ENCODE measurements around the gene UBASH3B. TPM values are rescaled to one million over a fixed set of nuclear protein-coding genes. Genes with fewer than 3 reads are reported as not detected.

Gene UBASH3B
- total RNA-seq, 1 experiment from 2014 or later: 8.0 TPM

- TF ChIP-seq, protein P1, sequence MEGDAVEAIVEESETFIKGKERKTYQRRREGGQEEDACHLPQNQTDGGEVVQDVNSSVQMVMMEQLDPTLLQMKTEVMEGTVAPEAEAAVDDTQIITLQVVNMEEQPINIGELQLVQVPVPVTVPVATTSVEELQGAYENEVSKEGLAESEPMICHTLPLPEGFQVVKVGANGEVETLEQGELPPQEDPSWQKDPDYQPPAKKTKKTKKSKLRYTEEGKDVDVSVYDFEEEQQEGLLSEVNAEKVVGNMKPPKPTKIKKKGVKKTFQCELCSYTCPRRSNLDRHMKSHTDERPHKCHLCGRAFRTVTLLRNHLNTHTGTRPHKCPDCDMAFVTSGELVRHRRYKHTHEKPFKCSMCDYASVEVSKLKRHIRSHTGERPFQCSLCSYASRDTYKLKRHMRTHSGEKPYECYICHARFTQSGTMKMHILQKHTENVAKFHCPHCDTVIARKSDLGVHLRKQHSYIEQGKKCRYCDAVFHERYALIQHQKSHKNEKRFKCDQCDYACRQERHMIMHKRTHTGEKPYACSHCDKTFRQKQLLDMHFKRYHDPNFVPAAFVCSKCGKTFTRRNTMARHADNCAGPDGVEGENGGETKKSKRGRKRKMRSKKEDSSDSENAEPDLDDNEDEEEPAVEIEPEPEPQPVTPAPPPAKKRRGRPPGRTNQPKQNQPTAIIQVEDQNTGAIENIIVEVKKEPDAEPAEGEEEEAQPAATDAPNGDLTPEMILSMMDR (conservative IDR thresholded peaks at IDR 0.05): no peak
- Mint-ChIP-seq H3K4me3 (no peak overlapping the region), H3K4me1 (peaks cover 9 to 12% of the 10 kb centered on the region in 2 experiments; a peak in 3 of 4 replicates), H3K27ac (peak overlapping the region in 2 of 3 experiments; percentile 24 to 42; a peak in 1 of 7 replicates), H3K27me3 (ENCODE audit: low read depth) (no peaks in the 10 kb centered on the region), H3K36me3 (ENCODE audit: insufficient read depth in 1 of 3, low read depth in 3 of 3) (no peaks in the 10 kb centered on the region; a peak in 1 of 7 replicates), H3K9me3 (no peaks in the 10 kb centered on the region)
- no peak overlapping the region for H2AFZ ChIP-seq (ENCODE audit: low read length)
- no peak overlapping the region for H2BK15ac ChIP-seq (ENCODE audit: low read depth, low read length)
- no peak overlapping the region for H2BK5ac ChIP-seq (ENCODE audit: insufficient read length, low read length)
- H3K79me2 ChIP-seq (ENCODE audit: insufficient read depth, low read length): no peaks in the 10 kb centered on the region
- H2AK5ac ChIP-seq (ENCODE audit: insufficient read length, low read length): no peak overlapping the region
- H3K79me1 ChIP-seq (ENCODE audit: insufficient read depth, low read depth, low read length, poor library complexity, severe bottlenecking): no peaks in the 10 kb centered on the region
- no peak overlapping the region for H3K27ac ChIP-seq (ENCODE audit: insufficient read length, low read depth, low read length)
- H2BK120ac ChIP-seq (ENCODE audit: low read depth, low read length, poor library complexity, severe bottlenecking): no peak overlapping the region
- no peaks in the 10 kb centered on the region for H3K23me2 ChIP-seq (ENCODE audit: insufficient read length, low read depth, low read length, poor library complexity, severe bottlenecking)
- no peak overlapping the region for H3T11ph ChIP-seq (ENCODE audit: low read length)
- H4K8ac ChIP-seq (replicated peaks; ENCODE audit: insufficient read length, low read depth, low read length): no peak overlapping the region
- H3K27me3 ChIP-seq (ENCODE audit: insufficient read depth, low read length): no peaks in the 10 kb centered on the region
- H3K14ac ChIP-seq (ENCODE audit: insufficient read depth, low read length): no peak overlapping the region
- H3K4ac ChIP-seq (ENCODE audit: low read depth, low read length): no peak overlapping the region
- H3K23ac ChIP-seq (ENCODE audit: insufficient read length, low read depth, low read length): no peak overlapping the region
- no peak overlapping the region for H3K4me2 ChIP-seq (ENCODE audit: insufficient read depth, insufficient read length, low read length)
- no peak overlapping the region for H3K18ac ChIP-seq (ENCODE audit: insufficient read length, low read depth, low read length)
- no peak overlapping the region for H2BK12ac ChIP-seq (ENCODE audit: insufficient read length, low read depth, low read length)
- no peak overlapping the region for H3K9ac ChIP-seq (ENCODE audit: extremely low read depth, insufficient read length, low read length)
- H2BK20ac ChIP-seq (ENCODE audit: low read depth, low read length, poor library complexity, severe bottlenecking): no peak overlapping the region
- H3K9me3 ChIP-seq (ENCODE audit: control insufficient read depth, low read depth, low read length): no peaks in the 10 kb centered on the region
- no peak overlapping the region for H4K5ac ChIP-seq (ENCODE audit: insufficient read length, low read depth, low read length)
- DNase-seq: no peak
- no peaks in the 10 kb centered on the region for H3K4me1 ChIP-seq (ENCODE audit: insufficient read depth, low read length)
- WGBS (ENCODE audit: extremely low coverage, insufficient read length, low lambda C conversion rate): no CpG with 5 or more reads among the region's 7 CpGs
- H4K91ac ChIP-seq (ENCODE audit: insufficient read length, low read depth, low read length): no peak overlapping the region
- no peaks in the 10 kb centered on the region for H4K20me1 ChIP-seq (ENCODE audit: control insufficient read depth, insufficient read depth, insufficient read length)
- H3K56ac ChIP-seq (ENCODE audit: insufficient read length, low read depth, low read length): no peak overlapping the region
Observed at GRCh38 chr11:122786896-122787295, 131.4 kb downstream of the UBASH3B start.
